ENCODE data around the gene AP3S1.
"Not testable (repeated sequence)": the region's sequence is repeated elsewhere in the genome, so short reads cannot be mapped to it uniquely, and the experiment has no call there.

The AP3S1 gene

GRCh38 chr5:115824983-115825382, 16.8 kb upstream of the AP3S1 start:
- not testable (repeated sequence) for DNase-seq (ENCODE audit: low read depth in 2 of 2)

GRCh38 chr5:115825948-115826347, 15.8 kb upstream of the AP3S1 start:
- DNase-seq (ENCODE audit: low read depth in 2 of 2), result no peak

GRCh38 chr5:115829913-115830312, 11.8 kb upstream of the AP3S1 start:
- no peak for DNase-seq (ENCODE audit: low read depth in 2 of 2)

- DNase-seq (ENCODE audit: low read depth in 2 of 2), result no peak
Observed at GRCh38 chr5:115831163-115831768, 10.5 kb upstream of the AP3S1 start.

GRCh38 chr5:115835481-115835880, 6.3 kb upstream of the AP3S1 start:
- DNase-seq (ENCODE audit: low read depth in 2 of 2), result no peak

GRCh38 chr5:115838885-115839518, 2.7 kb upstream of the AP3S1 start:
- no peak for DNase-seq (ENCODE audit: low read depth in 2 of 2)

GRCh38 chr5:115840873-115841272, 862 bp upstream of the AP3S1 start:
- no peak for DNase-seq (ENCODE audit: low read depth in 2 of 2)

GRCh38 chr5:115842089-115842935, 577 bp downstream of the AP3S1 start:
- no peak for DNase-seq (ENCODE audit: low read depth in 2 of 2)

GRCh38 chr5:115842952-115843351, 1.2 kb downstream of the AP3S1 start:
- DNase-seq (ENCODE audit: low read depth in 2 of 2), result no peak

- no peak for DNase-seq (ENCODE audit: low read depth in 2 of 2)
Observed at GRCh38 chr5:115843444-115844130, 1.9 kb downstream of the AP3S1 start.

GRCh38 chr5:115844321-115844817, 2.6 kb downstream of the AP3S1 start:
- no peak for DNase-seq (ENCODE audit: low read depth in 2 of 2)

- DNase-seq (ENCODE audit: low read depth in 2 of 2), result no peak
Observed at GRCh38 chr5:115847290-115847689, 5.6 kb downstream of the AP3S1 start.

GRCh38 chr5:115849258-115849798, 7.6 kb downstream of the AP3S1 start:
- DNase-seq (ENCODE audit: low read depth in 2 of 2), result no peak

GRCh38 chr5:115850744-115851416, 9.1 kb downstream of the AP3S1 start:
- DNase-seq (ENCODE audit: low read depth in 2 of 2), result no peak

GRCh38 chr5:115854139-115854538, 12.4 kb downstream of the AP3S1 start:
- DNase-seq (ENCODE audit: low read depth in 2 of 2), result no peak

- DNase-seq (ENCODE audit: low read depth in 2 of 2), result no peak
Observed at GRCh38 chr5:115855959-115856358, 14.2 kb downstream of the AP3S1 start.

- no peak for DNase-seq (ENCODE audit: low read depth in 2 of 2)
Observed at GRCh38 chr5:115857057-115857479, 15.3 kb downstream of the AP3S1 start.

- no peak for DNase-seq (ENCODE audit: low read depth in 2 of 2)
Observed at GRCh38 chr5:115857626-115858349, 16.1 kb downstream of the AP3S1 start.

- no peak for DNase-seq (ENCODE audit: low read depth in 2 of 2)
Observed at GRCh38 chr5:115858396-115858795, 16.7 kb downstream of the AP3S1 start.

GRCh38 chr5:115859378-115859777, 17.6 kb downstream of the AP3S1 start:
- DNase-seq (ENCODE audit: low read depth in 2 of 2), result no peak

All from stimulated activated CD8-positive, alpha-beta memory T cell treated with anti-CD3 and anti-CD28 coated beads, Interleukin-2, amount 100 ng/mL, for 48 hours (primary cell).